Fibroblast of pulmonary artery (primary cell): ENCODE results near the gene DGKI.
"Not testable (repeated sequence)": the region's sequence is repeated elsewhere in the genome, so short reads cannot be mapped to it uniquely, and the experiment has no call there.

Experiments used
- DNase-seq: peaks from one replicate; pipeline ENCODE4 v3.0.0-alpha.2; 2010; ENCODE audit warnings: low read depth
- H3K4me3 ChIP-seq: replicated peaks from 2 replicates; pipeline ENCODE4 v1.5.1; 2011; ENCODE audit warnings: low read depth, mild to moderate bottlenecking, control low read depth, low read length, moderate library complexity
- CTCF ChIP-seq: IDR thresholded peaks from 2 replicates; pipeline ENCODE4 v1.5.1; 2011; ENCODE audit warnings: mild to moderate bottlenecking, control low read depth, low read length, inconsistent platforms; ENCODE audit errors: missing control alignments

DGKI gene

GRCh38 chr7:137715121-137715520 is 131.7 kb downstream of the DGKI start:
- peak; percentile 31 for DNase-seq
- H3K4me3 ChIP-seq = no peak overlapping the region
- TF ChIP-seq CTCF = no peak

- not testable (repeated sequence) for H3K4me3 ChIP-seq, DNase-seq
Measured at GRCh38 chr7:137706330-137706729, 140.4 kb downstream of the DGKI start.

GRCh38 chr7:137704723-137705122 is 142.1 kb downstream of the DGKI start:
- no peak for TF ChIP-seq CTCF
- H3K4me3 ChIP-seq = no peak overlapping the region
- DNase-seq = no peak

- peak; percentile 20 for DNase-seq
- H3K4me3 ChIP-seq = no peak overlapping the region
- TF ChIP-seq CTCF = no peak
Measured at GRCh38 chr7:137703291-137704010, 143.3 kb downstream of the DGKI start.

- TF ChIP-seq CTCF = no peak
- no peak for DNase-seq
- no peak overlapping the region for H3K4me3 ChIP-seq
Measured at GRCh38 chr7:137696988-137697387, 149.8 kb downstream of the DGKI start.

- no peak for DNase-seq
- no peak overlapping the region for H3K4me3 ChIP-seq
- TF ChIP-seq CTCF = no peak
Measured at GRCh38 chr7:137696376-137696775, 150.4 kb downstream of the DGKI start.

- TF ChIP-seq CTCF = no peak
- no peak overlapping the region for H3K4me3 ChIP-seq
- no peak for DNase-seq
Measured at GRCh38 chr7:137695942-137696341, 150.8 kb downstream of the DGKI start.
